AG04449 (cell line): ENCODE measurements around the gene RASA2.

Experiments used
- CTCF ChIA-PET: fragments of 350-600 bp; formaldehyde crosslinking; extraction: SDS; loops from one replicate; lab custom pipeline; 2021; ENCODE audit warnings: antibody characterized with exemption; lab: Yijun Ruan, JAX
- POLR2A ChIA-PET: fragments of 400-600, 350-600 bp; formaldehyde crosslinking; extraction: SDS; loops from one replicate; lab custom pipeline; 2020; ENCODE audit warnings: antibody characterized with exemption, inconsistent platforms; lab: Yijun Ruan, JAX
- DNase-seq: peaks from one replicate; pipeline ENCODE4 v3.0.0-alpha.2; 2010; ENCODE audit warnings: low read depth, low spot score
- H3K4me3 ChIP-seq: 2 replicates; pipeline ENCODE4 v1.5.1; 2011; ENCODE audit warnings: low read depth, mild to moderate bottlenecking, control low read depth, low read length
- TF ChIP-seq, protein P1 (sequence below): IDR thresholded peaks from one replicate; pipeline ENCODE4 v1.5.1; 2011; ENCODE audit warnings: mild to moderate bottlenecking, moderate library complexity, low read length, control low read depth, inconsistent platforms; ENCODE audit not compliant: insufficient read depth; ENCODE audit errors: missing control alignments

RASA2 gene

DNA sequence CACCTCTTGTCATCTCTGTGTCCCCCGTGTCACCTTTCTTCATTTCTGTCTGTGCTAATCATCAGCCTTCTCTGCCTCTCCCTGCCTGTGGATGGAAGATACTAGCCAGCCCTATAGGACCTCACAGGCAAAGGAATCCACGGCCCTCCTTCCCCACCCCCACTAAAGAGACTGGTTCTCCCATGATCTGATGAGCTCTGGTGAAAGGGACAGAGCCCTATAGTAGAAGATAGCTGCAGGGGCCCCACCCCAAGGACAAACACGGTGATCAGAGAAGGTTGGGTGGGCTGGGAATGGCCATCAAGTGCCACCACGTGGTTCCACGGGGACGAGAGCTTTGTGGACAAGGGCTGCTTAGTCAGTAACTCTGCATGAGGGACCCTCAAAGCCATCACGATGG, 27.8 kb upstream of the RASA2 start:
- no peak overlapping the region for H3K4me3 ChIP-seq
- no peak for DNase-seq
- CTCF ChIA-PET = interaction anchor here (0.6 to 12.6 kb wide), 41 partner anchors 8 to 821 kb away, joined by 3 to 624 read pairs (median 5); partner anchors contain the start of genes PXYLP1 and RASA2
- TF ChIP-seq, protein P1, sequence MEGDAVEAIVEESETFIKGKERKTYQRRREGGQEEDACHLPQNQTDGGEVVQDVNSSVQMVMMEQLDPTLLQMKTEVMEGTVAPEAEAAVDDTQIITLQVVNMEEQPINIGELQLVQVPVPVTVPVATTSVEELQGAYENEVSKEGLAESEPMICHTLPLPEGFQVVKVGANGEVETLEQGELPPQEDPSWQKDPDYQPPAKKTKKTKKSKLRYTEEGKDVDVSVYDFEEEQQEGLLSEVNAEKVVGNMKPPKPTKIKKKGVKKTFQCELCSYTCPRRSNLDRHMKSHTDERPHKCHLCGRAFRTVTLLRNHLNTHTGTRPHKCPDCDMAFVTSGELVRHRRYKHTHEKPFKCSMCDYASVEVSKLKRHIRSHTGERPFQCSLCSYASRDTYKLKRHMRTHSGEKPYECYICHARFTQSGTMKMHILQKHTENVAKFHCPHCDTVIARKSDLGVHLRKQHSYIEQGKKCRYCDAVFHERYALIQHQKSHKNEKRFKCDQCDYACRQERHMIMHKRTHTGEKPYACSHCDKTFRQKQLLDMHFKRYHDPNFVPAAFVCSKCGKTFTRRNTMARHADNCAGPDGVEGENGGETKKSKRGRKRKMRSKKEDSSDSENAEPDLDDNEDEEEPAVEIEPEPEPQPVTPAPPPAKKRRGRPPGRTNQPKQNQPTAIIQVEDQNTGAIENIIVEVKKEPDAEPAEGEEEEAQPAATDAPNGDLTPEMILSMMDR = no peak
- POLR2A ChIA-PET = no interaction called here

DNA sequence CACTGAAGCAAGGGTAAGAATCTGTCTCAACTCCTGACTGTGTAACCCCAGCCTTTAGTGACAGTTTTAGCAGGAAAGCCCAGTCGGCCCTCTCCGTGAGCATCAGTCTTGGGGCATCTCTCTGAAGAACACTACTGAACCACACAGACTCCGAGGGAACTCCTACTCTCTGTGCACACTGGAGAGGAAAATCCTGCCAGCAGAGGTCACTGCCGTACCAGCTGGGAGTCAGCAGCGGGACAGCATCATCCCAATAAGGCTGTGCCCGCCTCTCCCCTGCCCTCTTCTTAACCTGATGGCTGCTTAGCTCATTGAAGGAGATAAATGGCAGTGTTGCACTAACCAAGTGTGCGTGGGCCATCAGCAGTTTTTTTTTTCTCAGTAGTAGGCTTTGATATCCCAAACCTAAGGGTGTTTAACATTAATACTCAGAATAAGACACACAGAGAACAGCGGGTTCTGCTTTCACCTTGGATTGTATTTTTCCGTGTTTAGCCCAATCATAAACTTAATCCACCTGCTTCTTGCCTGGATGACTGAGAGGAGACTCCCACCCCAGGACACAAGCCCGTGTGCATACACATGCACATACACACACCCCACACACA, 26.6 kb upstream of the RASA2 start:
- ChIA-PET POLR2A (no interaction called here), CTCF (interaction anchor here (0.6 to 12.6 kb wide), 36 partner anchors 8 to 820 kb away, joined by 3 to 624 read pairs (median 4); partner anchors contain the start of gene RASA2)
- no peak overlapping the region for H3K4me3 ChIP-seq
- no peak for DNase-seq
- TF ChIP-seq, protein P1 = peak; percentile 89

DNA sequence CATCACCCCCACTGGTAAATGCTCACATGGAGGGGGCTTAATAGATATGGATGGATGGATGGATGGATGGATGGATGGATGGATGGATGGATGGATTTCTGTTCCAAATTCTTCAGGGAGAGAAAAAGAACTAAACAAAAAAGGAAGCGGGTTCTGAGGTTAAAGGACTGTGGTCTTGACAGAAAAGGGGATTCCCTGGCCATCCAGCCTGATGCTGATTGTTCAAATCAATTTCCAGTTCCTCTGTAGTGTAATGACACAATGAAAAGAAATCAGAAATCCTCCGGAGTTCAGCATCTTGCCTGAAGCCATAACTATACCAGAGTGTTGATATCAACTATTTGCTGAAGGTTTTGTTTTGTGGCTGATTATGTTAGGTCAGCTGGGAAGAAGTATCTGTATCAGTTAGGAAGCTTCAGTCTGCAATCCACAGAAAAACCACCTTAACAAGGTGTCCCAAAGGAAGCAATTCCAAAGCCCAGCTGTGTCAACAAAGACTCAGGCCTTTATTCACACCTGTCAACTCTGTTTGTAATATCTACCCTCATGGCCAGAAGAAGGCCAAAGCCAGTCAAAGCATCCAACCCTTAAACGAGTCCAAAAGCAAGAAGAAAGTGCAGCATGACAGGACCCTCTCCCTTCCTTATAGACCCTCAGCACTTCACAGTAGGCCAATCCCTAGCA, 24.5 kb upstream of the RASA2 start:
- no peak overlapping the region for H3K4me3 ChIP-seq
- TF ChIP-seq, protein P1 = no peak
- no peak for DNase-seq
- ChIA-PET CTCF (interaction anchor here (1.2 to 12.6 kb wide), 6 partner anchors 10 to 231 kb away, joined by 3 to 624 read pairs (median 24); partner anchors contain the start of gene PXYLP1), POLR2A (no interaction called here)

DNA sequence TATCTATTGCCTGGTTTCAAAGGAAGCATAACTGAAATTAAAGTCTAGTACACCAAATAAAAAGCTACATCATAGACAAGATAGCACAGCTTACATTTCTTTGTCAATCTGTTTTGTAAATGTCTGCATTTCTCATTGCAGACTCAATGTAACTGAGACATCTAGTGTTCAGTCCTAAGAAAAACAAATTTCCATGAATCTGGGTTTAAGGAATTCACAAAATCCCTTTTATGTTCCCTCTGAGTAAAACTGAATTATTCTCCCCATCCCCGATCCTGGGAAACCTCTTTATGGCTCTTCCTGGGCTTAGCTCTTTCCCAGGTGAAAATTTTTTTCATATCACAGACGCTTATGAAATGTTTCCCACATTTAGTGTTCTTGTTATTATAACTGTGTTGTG, 21.6 kb upstream of the RASA2 start:
- TF ChIP-seq, protein P1 = peak; percentile 10
- ChIA-PET POLR2A (no interaction called here), CTCF (interaction anchor here (0.6 to 3.2 kb wide), 20 partner anchors 10 to 448 kb away, joined by 3 to 36 read pairs (median 4); no protein-coding TSS in a partner anchor)
- no peak overlapping the region for H3K4me3 ChIP-seq
- no peak for DNase-seq

DNA sequence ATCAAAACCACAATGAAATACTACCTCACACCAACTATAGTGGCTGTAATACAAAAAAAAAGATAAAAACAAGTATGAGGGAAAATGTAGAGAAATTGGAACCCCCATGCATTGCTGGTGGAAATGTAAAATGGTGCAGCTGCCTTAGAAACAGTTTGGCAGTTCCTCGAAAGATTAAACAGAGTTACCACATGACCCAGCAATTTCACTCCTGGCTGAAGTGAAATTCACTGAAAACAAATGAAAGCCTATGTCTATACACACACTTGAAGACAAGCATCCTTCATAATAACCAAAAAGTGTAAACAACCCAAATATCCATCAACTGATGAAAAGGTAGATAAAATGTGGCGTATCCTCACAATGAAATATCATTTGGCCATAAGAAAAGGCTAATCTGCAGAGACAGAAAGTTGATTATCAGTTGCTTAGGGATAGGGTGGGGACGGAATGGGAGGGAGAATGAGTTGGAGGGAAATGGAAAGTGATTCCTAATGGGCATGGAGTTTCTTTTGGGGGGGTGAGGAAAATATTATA, 20.1 kb upstream of the RASA2 start:
- TF ChIP-seq, protein P1 = no peak
- CTCF ChIA-PET = interaction anchor here (1.0 to 3.2 kb wide), 6 partner anchors 8 to 164 kb away, joined by 3 to 20 read pairs (median 8); no protein-coding TSS in a partner anchor
- no peak for DNase-seq
- H3K4me3 ChIP-seq = no peak overlapping the region
- POLR2A ChIA-PET = no interaction called here

DNA sequence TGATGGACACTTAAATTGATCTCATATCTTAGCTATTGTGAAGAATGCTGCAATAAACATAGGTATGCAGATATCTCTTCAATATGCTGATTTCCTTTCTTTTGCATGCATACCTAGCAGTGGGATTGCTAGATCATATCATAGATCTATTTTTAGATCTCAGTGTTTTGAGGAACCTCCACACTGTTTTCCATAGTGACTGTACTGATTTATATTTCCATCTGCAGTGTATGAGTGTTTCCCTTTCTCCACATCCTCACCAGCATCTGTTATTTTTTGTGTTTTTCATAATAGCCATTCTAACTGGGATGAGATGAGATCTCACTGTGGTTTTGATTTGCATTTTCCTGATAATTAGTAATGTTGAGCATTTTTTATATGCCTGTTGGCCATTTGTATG, 17.1 kb upstream of the RASA2 start:
- H3K4me3 ChIP-seq = no peak overlapping the region
- ChIA-PET CTCF (interaction anchor here (1.2 to 2.3 kb wide), 6 partner anchors 9 to 165 kb away, joined by 3 to 10 read pairs (median 6); no protein-coding TSS in a partner anchor), POLR2A (no interaction called here)
- no peak for DNase-seq
- TF ChIP-seq, protein P1 = no peak
